ENCODE measurements around the gene TMEM53.

DNA sequence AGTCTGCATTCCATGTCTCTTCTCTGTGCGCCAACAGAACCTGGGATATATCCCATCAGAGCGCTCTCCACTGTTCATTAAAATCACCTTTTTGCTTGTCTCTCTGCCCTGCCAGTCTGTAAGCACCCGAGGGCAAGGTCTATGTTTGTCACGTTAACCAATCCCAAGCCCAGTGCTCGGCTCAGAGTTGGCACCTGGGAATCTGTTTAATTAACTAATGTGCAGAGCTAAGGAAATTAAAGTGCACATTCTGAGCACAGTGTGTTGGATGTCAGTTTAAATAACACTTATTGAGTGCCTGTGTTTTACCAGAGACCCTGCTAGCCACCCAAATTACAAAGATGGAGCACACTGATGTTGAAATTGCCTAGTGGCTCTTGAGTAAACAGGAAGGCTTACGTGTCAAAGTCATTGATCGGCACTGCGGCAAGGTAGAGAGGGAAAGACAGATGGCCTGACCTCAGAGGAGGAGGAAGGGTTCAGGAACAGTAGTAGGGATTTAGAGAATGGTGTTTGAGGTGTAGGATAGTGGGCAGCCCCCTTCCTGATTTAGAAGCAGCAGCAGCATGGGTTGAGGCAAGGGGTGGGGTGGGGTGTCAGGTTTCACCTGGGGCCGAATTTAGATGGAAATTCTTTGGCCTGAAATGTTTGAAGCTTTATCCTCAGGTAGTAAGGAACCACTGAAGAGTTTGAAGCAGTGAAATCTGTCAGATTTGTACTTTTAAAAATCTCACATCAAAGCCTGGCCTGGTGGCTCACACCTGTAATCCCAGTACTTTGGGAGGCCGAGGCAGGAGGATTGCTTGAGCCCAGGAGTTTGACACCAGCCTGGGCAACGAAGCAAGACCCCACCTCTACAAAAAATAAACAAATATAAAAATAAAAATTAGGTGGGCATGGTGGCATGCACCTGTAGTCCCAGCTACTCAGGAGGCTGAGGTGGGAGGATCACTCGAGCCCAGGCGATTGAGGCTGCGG, 7.9 kb upstream of the TMEM53 start:
- TF ChIP-seq, protein P1, sequence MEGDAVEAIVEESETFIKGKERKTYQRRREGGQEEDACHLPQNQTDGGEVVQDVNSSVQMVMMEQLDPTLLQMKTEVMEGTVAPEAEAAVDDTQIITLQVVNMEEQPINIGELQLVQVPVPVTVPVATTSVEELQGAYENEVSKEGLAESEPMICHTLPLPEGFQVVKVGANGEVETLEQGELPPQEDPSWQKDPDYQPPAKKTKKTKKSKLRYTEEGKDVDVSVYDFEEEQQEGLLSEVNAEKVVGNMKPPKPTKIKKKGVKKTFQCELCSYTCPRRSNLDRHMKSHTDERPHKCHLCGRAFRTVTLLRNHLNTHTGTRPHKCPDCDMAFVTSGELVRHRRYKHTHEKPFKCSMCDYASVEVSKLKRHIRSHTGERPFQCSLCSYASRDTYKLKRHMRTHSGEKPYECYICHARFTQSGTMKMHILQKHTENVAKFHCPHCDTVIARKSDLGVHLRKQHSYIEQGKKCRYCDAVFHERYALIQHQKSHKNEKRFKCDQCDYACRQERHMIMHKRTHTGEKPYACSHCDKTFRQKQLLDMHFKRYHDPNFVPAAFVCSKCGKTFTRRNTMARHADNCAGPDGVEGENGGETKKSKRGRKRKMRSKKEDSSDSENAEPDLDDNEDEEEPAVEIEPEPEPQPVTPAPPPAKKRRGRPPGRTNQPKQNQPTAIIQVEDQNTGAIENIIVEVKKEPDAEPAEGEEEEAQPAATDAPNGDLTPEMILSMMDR (conservative IDR thresholded peaks at IDR 0.05): no peak
- TF ChIP-seq ZFX (IDR thresholded peaks at IDR 0.05): no peak

Data from C4-2B (cell line).